Right atrium auricular region (tissue), 2 donors: ENCODE results near the gene NR6A1. TPM values are rescaled to one million over a fixed set of nuclear protein-coding genes. Genes with fewer than 3 reads are reported as not detected.

Source experiments
- DNase-seq: peaks from one replicate; pipeline ENCODE4 v3.0.0-alpha.2; 2019; ENCODE audit warnings: low spot score
- H3K27ac ChIP-seq, 2 donors: fragments of 200-600 bp; sonication (generic); 1 replicate in 1 of 2; 2 replicates in 1 of 2; pipeline ENCODE4 v1.5.1; 2016 to 2019
- H3K27me3 ChIP-seq, 2 donors: fragments of 200-600 bp; sonication (generic); one replicate each; pipeline versions ENCODE4 v1.5.1 to v1.6.0; 2017 to 2019
- H3K36me3 ChIP-seq: fragments of 200-600 bp; sonication (generic); one replicate; pipeline ENCODE4 v1.5.1; 2016
- H3K4me1 ChIP-seq, 2 donors: fragments of 200-600 bp; sonication (generic); one replicate each; pipeline versions ENCODE4 v1.5.1 to v1.6.0; 2017 to 2019
- H3K4me3 ChIP-seq, 2 donors: fragments of 200-600 bp; sonication (generic); 1 replicate in 1 of 2; 2 replicates in 1 of 2; pipeline ENCODE4 v1.5.1; 2017 to 2019; ENCODE audit warnings: mild to moderate bottlenecking in 1 of 2, moderate library complexity in 1 of 2
- H3K9me3 ChIP-seq, 2 donors: fragments of 200-600 bp; sonication (generic); one replicate each; pipeline ENCODE4 v1.5.1; 2019
- CTCF ChIP-seq, 2 donors: fragments of 200-600 bp; sonication (generic); IDR thresholded peaks; one replicate each; pipeline ENCODE4 v1.5.1; 2019; ENCODE audit warnings: antibody characterized with exemption in 2 of 2
- total RNA-seq, 2 donors: library from RNA; depleted of rRNA; stranded (reverse); fragments of >200 nt; gene quantifications; one replicate each; pipeline ENCODE4 v1.1.0, GENCODE V29; 2016

Gene NR6A1
- total RNA-seq, 2 donors from 2014 or later = 1.9 to 2.6 TPM

- Histone ChIP-seq H3K36me3 (no peaks in the 10 kb centered on the region), H3K27ac (no peak overlapping the region), H3K9me3 (no peaks in the 10 kb centered on the region), H3K4me1 (peaks cover 0 to 10% of the 10 kb centered on the region in 2 donors), H3K4me3 (no peak overlapping the region), H3K27me3 (no peaks in the 10 kb centered on the region)
- no peak for TF ChIP-seq CTCF (IDR thresholded peaks at IDR 0.05)
- no peak for DNase-seq
These were observed 90.3 kb downstream of the NR6A1 start for GRCh38 chr9:124680714-124681390.

GRCh38 chr9:124680049-124680448 lies 91.1 kb downstream of the NR6A1 start:
- Histone ChIP-seq H3K9me3 (no peaks in the 10 kb centered on the region), H3K4me1 (peaks cover 0 to 16% of the 10 kb centered on the region in 2 donors), H3K4me3 (no peak overlapping the region), H3K27me3 (no peaks in the 10 kb centered on the region), H3K27ac (no peak overlapping the region), H3K36me3 (no peaks in the 10 kb centered on the region)
- TF ChIP-seq CTCF (IDR thresholded peaks at IDR 0.05) = no peak
- no peak for DNase-seq

- TF ChIP-seq CTCF (IDR thresholded peaks at IDR 0.05) = no peak
- H3K4me1 ChIP-seq = peaks cover 0 to 12% of the 10 kb centered on the region in 2 donors
- no peaks in the 10 kb centered on the region for H3K9me3 ChIP-seq
- H3K4me3 ChIP-seq = no peak overlapping the region
- no peaks in the 10 kb centered on the region for H3K27me3 ChIP-seq
- H3K36me3 ChIP-seq = no peaks in the 10 kb centered on the region
- DNase-seq = no peak
- no peak overlapping the region for H3K27ac ChIP-seq
These were observed 95.0 kb downstream of the NR6A1 start for GRCh38 chr9:124676159-124676551.

- Histone ChIP-seq H3K27ac (no peak overlapping the region), H3K4me1 (peaks cover 0 to 12% of the 10 kb centered on the region in 2 donors), H3K4me3 (no peak overlapping the region), H3K27me3 (no peaks in the 10 kb centered on the region), H3K36me3 (no peaks in the 10 kb centered on the region), H3K9me3 (no peaks in the 10 kb centered on the region)
- TF ChIP-seq CTCF (IDR thresholded peaks at IDR 0.05) = no peak
- no peak for DNase-seq
These were observed 95.6 kb downstream of the NR6A1 start for GRCh38 chr9:124675261-124676158.

- Histone ChIP-seq H3K4me1 (peaks cover 0 to 12% of the 10 kb centered on the region in 2 donors), H3K27ac (no peak overlapping the region), H3K36me3 (no peaks in the 10 kb centered on the region), H3K4me3 (no peak overlapping the region), H3K9me3 (no peaks in the 10 kb centered on the region), H3K27me3 (no peaks in the 10 kb centered on the region)
- no peak for DNase-seq
- no peak for TF ChIP-seq CTCF (IDR thresholded peaks at IDR 0.05)
These were observed 96.5 kb downstream of the NR6A1 start for GRCh38 chr9:124674651-124675050.
